CD14-positive monocyte (primary cell): ENCODE data around the gene PHLDA1. TPM values are rescaled to one million over a fixed set of nuclear protein-coding genes. Genes with fewer than 3 reads are reported as not detected.

Source experiments
- DNase-seq, 3 donors: peaks; one replicate each; pipeline ENCODE4 v3.0.0-alpha.2; 2011 to 2022
- H2AFZ ChIP-seq: 2 replicates; pipeline ENCODE4 v1.6.0; 2012; ENCODE audit warnings: mild to moderate bottlenecking, low read depth, low read length, inconsistent platforms; ENCODE audit not compliant: insufficient read depth, poor library complexity, severe bottlenecking
- H3K27ac ChIP-seq, 2 donors: 1 replicate in 1 of 2; 2 replicates in 1 of 2; pipeline ENCODE4 v1.5.1; 2012 to 2013; ENCODE audit warnings: low read length in 2 of 2, control low read depth in 1 of 2, inconsistent platforms in 1 of 2, low read depth in 1 of 2, mild to moderate bottlenecking in 1 of 2
- H3K27me3 ChIP-seq, 2 donors: one replicate each; pipeline versions ENCODE4 v1.6.0 to v1.6.1; 2011 to 2013; ENCODE audit warnings: low read length in 2 of 2; ENCODE audit not compliant: control insufficient read depth in 2 of 2, insufficient read depth in 2 of 2
- H3K36me3 ChIP-seq, 2 donors: replicated peaks in 1 of 2; 1 replicate in 1 of 2; 2 replicates in 1 of 2; pipeline versions ENCODE4 v1.5.1 to v1.6.1; 2012 to 2013; ENCODE audit warnings: low read length in 2 of 2, control low read depth in 1 of 2, inconsistent platforms in 1 of 2, mild to moderate bottlenecking in 1 of 2; ENCODE audit not compliant: insufficient read depth in 2 of 2, control insufficient read depth in 1 of 2
- H3K4me1 ChIP-seq, 2 donors: 1 replicate in 1 of 2; 2 replicates in 1 of 2; pipeline versions ENCODE4 v1.5.1 to v1.6.1; 2012 to 2013; ENCODE audit warnings: low read length in 2 of 2, control low read depth in 1 of 2, inconsistent platforms in 1 of 2, mild to moderate bottlenecking in 1 of 2, moderate library complexity in 1 of 2; ENCODE audit not compliant: insufficient read depth in 2 of 2, control insufficient read depth in 1 of 2
- H3K4me2 ChIP-seq: replicated peaks from 2 replicates; pipeline ENCODE3; 2012; ENCODE audit warnings: low read length, moderate library complexity, mild to moderate bottlenecking; ENCODE audit not compliant: poor library complexity, severe bottlenecking; ENCODE audit errors: extremely low read depth
- H3K4me3 ChIP-seq, 3 experiments: fragments of 200-600 bp in 1 of 3; sonication (generic) in 1 of 3; replicated peaks in 1 of 3; 1 replicate in 2 of 3; 2 replicates in 1 of 3; pipeline ENCODE4 v1.5.1; 2011 to 2013; ENCODE audit warnings: low read length in 3 of 3, mild to moderate bottlenecking in 3 of 3, control low read depth in 2 of 3, low read depth in 2 of 3, inconsistent platforms in 1 of 3, moderate library complexity in 1 of 3
- H3K79me2 ChIP-seq: 2 replicates; pipeline ENCODE4 v1.6.0; 2012; ENCODE audit warnings: mild to moderate bottlenecking, control low read depth, inconsistent platforms, low read length, moderate library complexity; ENCODE audit not compliant: insufficient read depth
- H3K9ac ChIP-seq: 2 replicates; pipeline ENCODE4 v1.6.0; 2017; ENCODE audit warnings: low read length, mild to moderate bottlenecking; ENCODE audit not compliant: insufficient read depth, poor library complexity, severe bottlenecking
- H3K9me3 ChIP-seq, 2 donors: replicated peaks in 1 of 2; 1 replicate in 1 of 2; 2 replicates in 1 of 2; pipeline versions ENCODE4 v1.5.1 to v1.6.1; 2012 to 2013; ENCODE audit warnings: low read length in 2 of 2, control low read depth in 1 of 2; ENCODE audit not compliant: control insufficient read depth in 1 of 2, insufficient read depth in 1 of 2
- H4K20me1 ChIP-seq: 2 replicates; pipeline ENCODE4 v1.6.0; 2012; ENCODE audit warnings: mild to moderate bottlenecking, low read length, control low read depth, moderate library complexity; ENCODE audit not compliant: insufficient read depth
- H3K27ac Mint-ChIP-seq, 7 donors: one replicate each; pipeline ENCODE4 v1.8.0; 2020; ENCODE audit warnings: mild to moderate bottlenecking in 7 of 7, mixed read lengths in 7 of 7, moderate library complexity in 6 of 7, inconsistent platforms in 2 of 7
- H3K27me3 Mint-ChIP-seq, 3 donors: one replicate each; pipeline ENCODE4 v1.8.0; 2021 to 2022; ENCODE audit warnings: low read depth in 3 of 3, mild to moderate bottlenecking in 3 of 3, mixed read lengths in 3 of 3, moderate library complexity in 3 of 3, inconsistent platforms in 1 of 3
- H3K36me3 Mint-ChIP-seq, 2 donors: one replicate each; pipeline ENCODE4 v1.8.0; 2020; ENCODE audit warnings: mixed read lengths in 2 of 2, inconsistent platforms in 1 of 2, mild to moderate bottlenecking in 1 of 2
- H3K4me1 Mint-ChIP-seq: one replicate; pipeline ENCODE4 v1.8.0; 2020; ENCODE audit warnings: mild to moderate bottlenecking, mixed read lengths
- H3K4me3 Mint-ChIP-seq, 2 donors: one replicate each; pipeline ENCODE4 v1.8.0; 2020; ENCODE audit warnings: mild to moderate bottlenecking in 2 of 2, mixed read lengths in 2 of 2, moderate library complexity in 1 of 2
- H3K9me3 Mint-ChIP-seq, 7 donors: one replicate each; pipeline ENCODE4 v1.8.0; 2020 to 2022; ENCODE audit warnings: mixed read lengths in 7 of 7, mild to moderate bottlenecking in 6 of 7, moderate library complexity in 6 of 7, inconsistent platforms in 2 of 7
- CTCF ChIP-seq: fragments of 200-600 bp; IDR thresholded peaks from one replicate; pipeline ENCODE4 v1.8.0; 2022; ENCODE audit warnings: antibody characterized with exemption, mild to moderate bottlenecking
- WGBS: methylation state at CpG from one replicate; pipeline ENCODE4 v1.1.5; 2013; ENCODE audit warnings: missing lambda C conversion rate; ENCODE audit not compliant: insufficient coverage; 5-methylcytosine and 5-hydroxymethylcytosine counted together
- intact Hi-C, 2 donors: fragments of 100-400 bp; cut with micrococcal nuclease; formaldehyde crosslinking; loops; one replicate each; pipeline versions ENCODE4 v1.15.0 to v1.15.1; 2023
- polyA plus RNA-seq, 3 donors: library from polyadenylated mRNA; depleted of rRNA in 1 of 3; unstranded in 2 of 3; stranded (reverse) in 1 of 3; fragments of 300-500 nt in 2 of 3; fragments of >200 nt in 1 of 3; fragmentation: Illumina TruSeq in 2 of 3; gene quantifications; 1 replicate in 2 of 3; 2 replicates in 1 of 3; pipeline ENCODE4 v1.2.3, GENCODE V29; 2012 to 2021

The PHLDA1 gene
- polyA plus RNA-seq, 3 donors: 1.1 to 5.8 (median 1.6) TPM

DNA sequence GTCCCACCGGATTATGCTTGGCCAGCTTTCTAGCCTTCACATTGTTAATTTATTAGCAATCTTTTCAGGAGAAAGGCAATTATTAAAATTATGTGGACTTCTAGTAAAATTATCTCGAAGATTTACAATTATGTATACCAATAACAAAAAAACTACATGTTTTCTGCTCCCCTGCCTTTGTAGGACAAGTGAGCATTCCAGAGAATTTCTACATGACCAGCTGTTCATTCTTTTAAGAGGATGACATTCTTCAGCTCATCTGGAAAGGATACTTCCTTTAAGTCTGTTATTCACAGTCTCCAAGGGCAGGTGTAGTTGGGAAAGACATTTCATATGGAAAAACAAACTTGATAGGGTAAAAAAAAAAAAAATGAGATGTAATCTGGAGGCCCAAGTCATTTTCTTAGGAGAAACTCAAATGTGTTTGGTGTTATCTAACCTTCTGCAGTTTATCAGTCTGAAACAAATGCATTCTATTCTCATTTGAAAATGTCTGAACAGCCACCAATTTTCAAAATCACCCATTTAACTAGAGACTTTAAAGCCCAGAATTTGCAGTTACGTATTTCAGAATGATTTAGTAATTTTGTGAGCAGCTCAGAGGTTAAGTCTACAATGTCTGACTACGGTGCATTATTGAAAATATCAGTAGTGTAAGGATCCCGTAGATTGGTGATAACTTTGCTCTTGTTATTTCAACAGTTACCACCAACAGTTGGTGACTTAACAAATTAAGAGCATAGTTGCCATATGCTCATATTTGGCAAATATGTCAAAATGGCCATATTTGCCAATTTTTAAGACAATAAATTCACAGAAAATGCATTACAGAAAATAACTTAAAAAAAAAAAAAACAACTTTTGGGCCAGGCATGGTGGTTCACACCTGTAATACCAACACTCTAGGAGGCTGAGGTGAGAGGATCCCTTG lies 1.8 kb upstream of the PHLDA1 start:
- Histone ChIP-seq H3K9me3 (peaks cover 0 to 5% of the 10 kb centered on the region in 2 donors), H3K4me1 (peaks cover 27 to 29% of the 10 kb centered on the region in 2 donors), H3K4me2 (no peak overlapping the region), H2AFZ (no peak overlapping the region), H3K9ac (no peak overlapping the region), H3K27ac (no peak overlapping the region), H4K20me1 (peaks cover 5% of the 10 kb centered on the region), H3K27me3 (peaks cover 33 to 60% of the 10 kb centered on the region in 2 donors), H3K79me2 (no peaks in the 10 kb centered on the region), H3K4me3 (peak overlapping the region in 1 of 3 experiments; percentile 77), H3K36me3 (no peaks in the 10 kb centered on the region)
- intact Hi-C loops: loop anchor here in 1 of 2 donors (10.0 kb wide), 2 partner anchors 79 to 549 kb away; partner anchors contain the start of gene GLIPR1
- Mint-ChIP-seq H3K4me1 (peaks cover 27% of the 10 kb centered on the region), H3K9me3 (peaks cover 0 to 15% (median 7%) of the 10 kb centered on the region in 7 donors), H3K27ac (no peak overlapping the region), H3K27me3 (peaks cover 50 to 58% (median 58%) of the 10 kb centered on the region in 3 donors), H3K36me3 (peaks cover 8 to 11% of the 10 kb centered on the region in 2 donors), H3K4me3 (peak overlapping the region in 1 of 2 donors; percentile 97)
- no peak for DNase-seq
- no peak for TF ChIP-seq CTCF
- WGBS: no CpG with 5 or more reads among the region's 5 CpGs
